Trophoblast cell (in vitro differentiated cells and primary cell): ENCODE results near the gene POU5F2.

Source experiments
- DNase-seq, 2 donors: peaks; one replicate each; pipeline ENCODE4 v3.0.0-alpha.2; 2016
- H2AFZ ChIP-seq: 2 replicates; pipeline ENCODE4 v1.6.1; 2013; ENCODE audit warnings: low read length, moderate library complexity, mild to moderate bottlenecking; ENCODE audit not compliant: insufficient read depth, poor library complexity
- H2AK5ac ChIP-seq: 2 replicates; pipeline ENCODE4 v1.6.1; 2013; ENCODE audit warnings: mild to moderate bottlenecking, low read length
- H2BK120ac ChIP-seq: 2 replicates; pipeline ENCODE4 v1.6.1; 2013; ENCODE audit warnings: low read length, mild to moderate bottlenecking, moderate library complexity; ENCODE audit not compliant: insufficient read depth, poor library complexity
- H2BK12ac ChIP-seq: 2 replicates; pipeline ENCODE4 v1.6.1; 2013; ENCODE audit warnings: mild to moderate bottlenecking, low read length, moderate library complexity
- H2BK5ac ChIP-seq: 2 replicates; pipeline ENCODE4 v1.6.1; 2013; ENCODE audit warnings: low read length, low read depth, moderate library complexity, mild to moderate bottlenecking; ENCODE audit not compliant: poor library complexity
- H3K14ac ChIP-seq: 2 replicates; pipeline ENCODE4 v1.6.1; 2013; ENCODE audit warnings: mild to moderate bottlenecking, low read length
- H3K18ac ChIP-seq: 2 replicates; pipeline ENCODE4 v1.6.1; 2013; ENCODE audit warnings: mild to moderate bottlenecking, low read length
- H3K23ac ChIP-seq: 2 replicates; pipeline ENCODE4 v1.6.1; 2013; ENCODE audit warnings: low read length
- H3K27ac ChIP-seq: 2 replicates; pipeline ENCODE4 v1.5.1; 2013; ENCODE audit warnings: low read depth, mild to moderate bottlenecking, inconsistent platforms, low read length, moderate library complexity
- H3K27me3 ChIP-seq: 2 replicates; pipeline ENCODE4 v1.6.1; 2013; ENCODE audit warnings: inconsistent platforms, mild to moderate bottlenecking, low read length, moderate library complexity; ENCODE audit not compliant: insufficient read depth
- H3K36me3 ChIP-seq, 2 experiments: 1 replicate in 1 of 2; 2 replicates in 1 of 2; pipeline ENCODE4 v1.6.1; 2013; ENCODE audit warnings: low read length in 2 of 2, mild to moderate bottlenecking in 2 of 2, moderate library complexity in 1 of 2; ENCODE audit not compliant: insufficient read depth in 2 of 2, control insufficient read depth in 1 of 2
- H3K4ac ChIP-seq: 2 replicates; pipeline ENCODE4 v1.6.1; 2013; ENCODE audit warnings: low read depth, mild to moderate bottlenecking, low read length, moderate library complexity
- H3K4me1 ChIP-seq, 2 experiments: 1 replicate in 1 of 2; 2 replicates in 1 of 2; pipeline ENCODE4 v1.6.1; 2013; ENCODE audit warnings: low read length in 2 of 2, mild to moderate bottlenecking in 2 of 2, moderate library complexity in 1 of 2; ENCODE audit not compliant: insufficient read depth in 2 of 2, control insufficient read depth in 1 of 2
- H3K4me2 ChIP-seq: 2 replicates; pipeline ENCODE4 v1.6.1; 2013; ENCODE audit warnings: inconsistent platforms, mild to moderate bottlenecking, low read length, moderate library complexity
- H3K4me3 ChIP-seq: 2 replicates; pipeline ENCODE4 v1.5.1; 2013; ENCODE audit warnings: mild to moderate bottlenecking, low read depth, low read length, inconsistent platforms
- H3K79me1 ChIP-seq: one replicate; pipeline ENCODE4 v1.6.1; 2013; ENCODE audit warnings: low read length
- H3K79me2 ChIP-seq: 2 replicates; pipeline ENCODE4 v1.6.1; 2013; ENCODE audit warnings: low read length, mild to moderate bottlenecking; ENCODE audit not compliant: control insufficient read depth, insufficient read depth, poor library complexity
- H3K9ac ChIP-seq: 2 replicates; pipeline ENCODE4 v1.6.1; 2013; ENCODE audit warnings: mild to moderate bottlenecking, low read length
- H3K9me3 ChIP-seq: 2 replicates; pipeline ENCODE4 v1.6.1; 2013; ENCODE audit warnings: low read depth, mild to moderate bottlenecking, control low read depth, inconsistent platforms, low read length; ENCODE audit not compliant: insufficient read depth
- H4K12ac ChIP-seq: 2 replicates; pipeline ENCODE4 v1.6.1; 2013; ENCODE audit warnings: low read depth, mild to moderate bottlenecking, low read length, moderate library complexity
- H4K8ac ChIP-seq: 2 replicates; pipeline ENCODE4 v1.6.1; 2013; ENCODE audit warnings: low read depth, mild to moderate bottlenecking, low read length, moderate library complexity
- H4K91ac ChIP-seq: one replicate; pipeline ENCODE4 v1.6.1; 2013; ENCODE audit warnings: low read depth, mild to moderate bottlenecking, low read length, moderate library complexity
- WGBS: extraction: QIAGEN DNeasy Blood & Tissue Kit; methylation state at CpG from one replicate; pipeline ENCODE4 v1.1.7; 2013; ENCODE audit warnings: missing lambda C conversion rate; ENCODE audit not compliant: insufficient read length, insufficient coverage; ENCODE audit errors: extremely low coverage; 5-methylcytosine and 5-hydroxymethylcytosine counted together

Gene POU5F2

GRCh38 chr5:93735378-93735777, 6.0 kb downstream of the POU5F2 start:
- Histone ChIP-seq H3K4me2 (no peak overlapping the region), H4K8ac (no peak overlapping the region), H4K91ac (no peak overlapping the region), H4K12ac (no peak overlapping the region), H3K27ac (no peak overlapping the region), H3K14ac (no peak overlapping the region), H3K9ac (no peak overlapping the region), H2AFZ (no peak overlapping the region), H3K4ac (no peak overlapping the region), H3K36me3 (no peaks in the 10 kb centered on the region), H3K23ac (no peak overlapping the region), H3K27me3 (no peaks in the 10 kb centered on the region), H3K9me3 (no peaks in the 10 kb centered on the region), H3K79me1 (no peaks in the 10 kb centered on the region), H2BK120ac (no peak overlapping the region), H3K18ac (no peak overlapping the region), H3K4me1 (no peaks in the 10 kb centered on the region), H3K4me3 (no peak overlapping the region), H3K79me2 (no peaks in the 10 kb centered on the region), H2BK5ac (no peak overlapping the region), H2BK12ac (no peak overlapping the region), H2AK5ac (no peak overlapping the region)
- WGBS, result no CpG with 5 or more reads among the region's 1 CpG
- no peak for DNase-seq

- Histone ChIP-seq H3K23ac (no peak overlapping the region), H3K4me1 (no peaks in the 10 kb centered on the region), H3K27me3 (no peaks in the 10 kb centered on the region), H2AFZ (no peak overlapping the region), H4K12ac (no peak overlapping the region), H2BK12ac (no peak overlapping the region), H3K36me3 (no peaks in the 10 kb centered on the region), H3K9ac (no peak overlapping the region), H4K8ac (no peak overlapping the region), H3K4me2 (no peak overlapping the region), H3K27ac (no peak overlapping the region), H4K91ac (no peak overlapping the region), H3K18ac (no peak overlapping the region), H2AK5ac (no peak overlapping the region), H3K9me3 (no peaks in the 10 kb centered on the region), H3K4ac (no peak overlapping the region), H2BK5ac (no peak overlapping the region), H3K79me1 (no peaks in the 10 kb centered on the region), H3K14ac (no peak overlapping the region), H2BK120ac (no peak overlapping the region), H3K4me3 (no peak overlapping the region), H3K79me2 (no peaks in the 10 kb centered on the region)
- DNase-seq, result no peak
- no CpG with 5 or more reads among the region's 3 CpGs for WGBS
These were observed 9.4 kb downstream of the POU5F2 start for GRCh38 chr5:93731987-93732386.

GRCh38 chr5:93726595-93726994, 14.8 kb downstream of the POU5F2 start:
- H3K79me2 ChIP-seq, result no peaks in the 10 kb centered on the region
- H3K27me3 ChIP-seq, result no peaks in the 10 kb centered on the region
- no peak overlapping the region for H3K4me2 ChIP-seq
- no peak overlapping the region for H4K12ac ChIP-seq
- no peak overlapping the region for H3K4me3 ChIP-seq
- H3K18ac ChIP-seq, result no peak overlapping the region
- no peak overlapping the region for H4K91ac ChIP-seq
- H3K9ac ChIP-seq, result no peak overlapping the region
- no peak overlapping the region for H2BK12ac ChIP-seq
- H3K23ac ChIP-seq, result no peak overlapping the region
- H3K4ac ChIP-seq, result no peak overlapping the region
- H3K27ac ChIP-seq, result no peak overlapping the region
- H3K14ac ChIP-seq, result no peak overlapping the region
- H2BK120ac ChIP-seq, result no peak overlapping the region
- no peak overlapping the region for H2BK5ac ChIP-seq
- H3K9me3 ChIP-seq, result no peaks in the 10 kb centered on the region
- no peaks in the 10 kb centered on the region for H3K4me1 ChIP-seq
- H4K8ac ChIP-seq, result no peak overlapping the region
- no peak overlapping the region for H2AK5ac ChIP-seq
- no peak for DNase-seq
- WGBS, result no CpG with 5 or more reads among the region's 1 CpG
- no peaks in the 10 kb centered on the region for H3K79me1 ChIP-seq
- H2AFZ ChIP-seq, result no peak overlapping the region
- H3K36me3 ChIP-seq, result no peaks in the 10 kb centered on the region

DNA sequence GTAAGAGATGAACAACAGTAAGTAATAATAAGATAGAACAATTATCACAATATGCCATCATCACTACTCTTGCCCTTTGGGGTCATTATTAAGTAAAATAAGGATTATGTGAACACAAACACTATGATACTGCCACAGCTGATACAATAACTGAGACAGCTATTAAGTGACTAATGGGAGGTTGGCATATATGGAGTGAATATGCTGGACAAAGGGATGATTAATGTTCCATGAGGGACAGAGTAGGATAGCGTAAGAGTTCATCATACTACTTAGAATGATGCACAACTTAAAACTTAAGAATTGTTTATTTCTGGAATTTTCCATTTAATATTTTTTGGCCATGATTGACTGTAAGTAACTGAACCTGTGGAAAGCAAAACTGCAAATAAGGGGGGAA, 16.6 kb downstream of the POU5F2 start:
- Histone ChIP-seq H2BK120ac (no peak overlapping the region), H2AK5ac (no peak overlapping the region), H4K91ac (no peak overlapping the region), H3K14ac (no peak overlapping the region), H3K79me2 (no peaks in the 10 kb centered on the region), H4K12ac (no peak overlapping the region), H3K4me1 (no peaks in the 10 kb centered on the region), H3K27me3 (no peaks in the 10 kb centered on the region), H3K4ac (no peak overlapping the region), H3K18ac (no peak overlapping the region), H2BK5ac (no peak overlapping the region), H3K4me3 (no peak overlapping the region), H3K36me3 (no peaks in the 10 kb centered on the region), H3K23ac (no peak overlapping the region), H2AFZ (no peak overlapping the region), H3K9ac (no peak overlapping the region), H3K79me1 (no peaks in the 10 kb centered on the region), H3K9me3 (no peaks in the 10 kb centered on the region), H3K27ac (no peak overlapping the region), H4K8ac (no peak overlapping the region), H3K4me2 (no peak overlapping the region), H2BK12ac (no peak overlapping the region)
- no CpG with 5 or more reads among the region's 1 CpG for WGBS
- DNase-seq, result no peak
